Measurements from ENCODE around the gene FUT8. TPM values are rescaled to one million over a fixed set of nuclear protein-coding genes. Genes with fewer than 3 reads are reported as not detected.

The FUT8 gene
- total RNA-seq, 1 donor: 165 TPM

DNA sequence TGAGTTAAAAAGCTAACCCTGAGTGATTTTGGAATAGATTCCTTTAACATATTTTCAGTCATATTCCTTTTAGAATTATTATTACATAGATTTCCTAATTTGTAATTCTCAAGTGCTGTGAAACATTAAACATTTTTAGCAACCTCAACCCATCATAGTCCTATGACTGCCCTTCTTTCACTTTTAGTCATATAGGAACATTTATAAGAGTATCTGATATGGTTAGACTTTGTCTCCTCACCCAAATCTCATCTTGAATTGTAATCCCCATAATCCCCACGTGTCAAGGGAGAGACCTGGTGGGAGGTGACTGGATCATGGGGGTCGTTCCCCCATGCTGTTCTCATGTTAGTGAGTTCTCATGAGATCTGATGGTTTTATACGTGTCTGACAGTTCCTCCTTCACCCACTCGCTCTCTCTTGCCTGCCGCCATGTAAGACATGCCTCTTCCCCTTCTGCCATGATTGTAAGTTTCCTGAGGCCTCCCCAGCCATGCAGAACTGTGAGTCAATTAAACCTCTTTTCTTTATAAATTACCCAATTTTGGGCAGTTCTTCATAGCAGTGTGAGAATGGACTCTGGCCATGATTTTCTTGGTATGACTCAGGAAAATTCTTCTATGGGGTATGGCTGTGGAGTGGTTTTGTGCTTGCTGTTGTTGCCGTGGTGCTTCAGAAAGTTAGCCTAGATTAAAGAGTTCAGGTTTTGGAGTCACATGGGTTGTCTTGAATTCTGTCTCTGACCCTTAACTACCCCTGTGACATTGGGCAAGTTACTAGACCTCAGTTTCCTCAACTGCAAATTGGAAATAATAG is 83.9 kb downstream of the FUT8 start:
- H3K4me3 ChIP-seq (ENCODE audit: low read depth, low read length): no peak overlapping the region
- DNase-seq (ENCODE audit: low read depth): peak; percentile 47
- TF ChIP-seq CTCF (IDR thresholded peaks at IDR 0.05; ENCODE audit: insufficient read depth, low read length): no peak

DNA sequence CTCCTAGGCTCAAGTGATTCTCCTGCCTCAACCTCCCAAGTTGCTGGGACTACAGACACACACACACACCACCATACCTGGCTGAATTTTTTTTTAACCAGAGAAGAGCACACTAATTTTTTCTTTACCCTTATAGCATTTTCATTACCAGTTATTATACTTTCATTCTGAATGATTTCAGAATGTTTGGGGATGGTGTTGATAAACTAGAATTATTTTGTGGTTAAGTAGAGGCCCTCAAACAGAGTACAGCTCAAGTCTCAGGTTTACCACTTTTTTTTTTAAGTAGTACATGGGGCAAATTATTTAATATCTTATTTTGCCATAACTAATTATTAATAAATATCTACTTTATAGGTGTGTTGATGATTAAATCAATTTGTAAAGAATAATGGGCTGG is 86.6 kb downstream of the FUT8 start:
- no peak for DNase-seq (ENCODE audit: low read depth)
- no peak for TF ChIP-seq CTCF (IDR thresholded peaks at IDR 0.05; ENCODE audit: insufficient read depth, low read length)
- H3K4me3 ChIP-seq (ENCODE audit: low read depth, low read length): no peak overlapping the region

DNA sequence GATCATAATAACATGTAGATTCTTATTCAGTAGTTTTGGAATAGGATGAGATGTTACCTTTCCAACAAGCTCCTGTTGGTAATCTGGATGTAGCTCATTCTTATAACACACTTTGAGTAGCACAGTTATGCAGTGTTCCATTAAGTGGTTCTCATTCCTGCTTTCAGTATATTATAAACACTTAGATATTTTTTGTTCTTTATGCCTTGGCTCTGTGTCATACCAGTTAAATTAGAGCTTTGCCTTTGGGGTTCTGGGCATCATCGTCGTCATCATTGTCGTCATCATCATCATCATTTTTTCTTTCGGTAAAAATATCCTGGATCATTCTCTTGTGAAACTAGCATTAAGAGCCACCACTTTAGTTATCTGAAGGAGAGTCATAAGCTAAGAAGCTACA is 87.5 kb downstream of the FUT8 start:
- DNase-seq (ENCODE audit: low read depth): no peak
- H3K4me3 ChIP-seq (ENCODE audit: low read depth, low read length): no peak overlapping the region
- no peak for TF ChIP-seq CTCF (IDR thresholded peaks at IDR 0.05; ENCODE audit: insufficient read depth, low read length)

DNA sequence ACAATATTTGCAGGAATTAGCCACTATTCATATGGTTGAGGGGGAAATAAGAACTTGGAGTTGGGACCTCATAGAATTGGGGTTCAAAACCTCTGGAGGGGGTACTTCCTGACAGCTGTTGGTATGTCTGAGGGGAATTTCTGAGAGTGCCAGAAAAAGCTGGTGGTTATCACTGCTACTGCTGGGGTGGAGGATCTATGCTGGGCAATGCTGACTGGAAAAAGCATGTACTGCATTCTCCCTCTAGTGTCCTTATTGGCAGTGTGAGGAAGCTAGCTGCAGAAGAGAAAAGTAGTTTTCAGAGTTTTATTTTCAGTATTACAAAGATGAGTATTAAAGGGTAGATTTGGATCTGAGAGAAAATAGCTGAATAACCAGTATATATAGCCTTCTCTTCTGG is 88.8 kb downstream of the FUT8 start:
- peak; percentile 32 for TF ChIP-seq CTCF (IDR thresholded peaks at IDR 0.05; ENCODE audit: insufficient read depth, low read length)
- no peak overlapping the region for H3K4me3 ChIP-seq (ENCODE audit: low read depth, low read length)

DNA sequence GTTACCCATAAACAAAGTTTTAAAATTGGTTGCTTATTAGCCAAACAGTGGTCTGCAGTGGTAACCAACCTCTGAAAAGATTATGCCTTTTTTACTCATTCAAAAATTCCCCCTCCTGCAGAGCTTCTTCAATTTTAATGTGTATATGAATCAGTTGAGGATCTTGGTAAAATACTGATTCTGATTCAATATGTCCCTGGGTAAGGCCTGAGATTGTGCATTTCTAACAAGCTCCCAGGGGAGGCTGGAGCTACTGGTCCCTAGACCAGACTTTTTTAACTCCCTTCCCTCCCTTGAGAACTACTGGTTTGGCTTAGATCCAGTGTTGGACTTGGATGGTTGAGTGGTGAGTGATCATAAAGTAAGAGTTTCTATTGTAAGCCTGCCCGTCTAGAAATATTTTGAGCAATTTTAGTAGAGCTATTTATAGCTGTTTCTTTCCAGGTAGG is 90.2 kb downstream of the FUT8 start:
- TF ChIP-seq CTCF (IDR thresholded peaks at IDR 0.05; ENCODE audit: insufficient read depth, low read length): no peak
- peak; percentile 77 for DNase-seq (ENCODE audit: low read depth)
- H3K4me3 ChIP-seq (ENCODE audit: low read depth, low read length): no peak overlapping the region

More for the DNA sequence above, 88.8 kb downstream of the FUT8 start:
- no peak for DNase-seq (ENCODE audit: low read depth)

GRCh38 chr14:65503771-65504170 is 91.2 kb downstream of the FUT8 start:
- DNase-seq (ENCODE audit: low read depth): no peak
- H3K4me3 ChIP-seq (ENCODE audit: low read depth, low read length): no peak overlapping the region
- no peak for TF ChIP-seq CTCF (IDR thresholded peaks at IDR 0.05; ENCODE audit: insufficient read depth, low read length)
